MM.1S (cell line): Measurements from ENCODE around the gene ERC2.

Source experiments
- EZH2 ChIP-seq: fragments of 300-600 bp; sonication (generic); optimal IDR thresholded peaks from 2 replicates; pipeline ENCODE3; 2017; ENCODE audit warnings: low read depth, mild to moderate bottlenecking, antibody characterized with exemption, low read length, mixed read lengths
- TF ChIP-seq, protein P1 (sequence below): fragments of 300-600 bp; sonication (generic); IDR thresholded peaks from 2 replicates; pipeline ENCODE4 v1.5.1; 2016; ENCODE audit warnings: antibody characterized with exemption, low read length, mixed read lengths

GRCh38 chr3:56339244-56339643 lies 129.0 kb downstream of the ERC2 start:
- no peak for TF ChIP-seq EZH2
- TF ChIP-seq, protein P1, sequence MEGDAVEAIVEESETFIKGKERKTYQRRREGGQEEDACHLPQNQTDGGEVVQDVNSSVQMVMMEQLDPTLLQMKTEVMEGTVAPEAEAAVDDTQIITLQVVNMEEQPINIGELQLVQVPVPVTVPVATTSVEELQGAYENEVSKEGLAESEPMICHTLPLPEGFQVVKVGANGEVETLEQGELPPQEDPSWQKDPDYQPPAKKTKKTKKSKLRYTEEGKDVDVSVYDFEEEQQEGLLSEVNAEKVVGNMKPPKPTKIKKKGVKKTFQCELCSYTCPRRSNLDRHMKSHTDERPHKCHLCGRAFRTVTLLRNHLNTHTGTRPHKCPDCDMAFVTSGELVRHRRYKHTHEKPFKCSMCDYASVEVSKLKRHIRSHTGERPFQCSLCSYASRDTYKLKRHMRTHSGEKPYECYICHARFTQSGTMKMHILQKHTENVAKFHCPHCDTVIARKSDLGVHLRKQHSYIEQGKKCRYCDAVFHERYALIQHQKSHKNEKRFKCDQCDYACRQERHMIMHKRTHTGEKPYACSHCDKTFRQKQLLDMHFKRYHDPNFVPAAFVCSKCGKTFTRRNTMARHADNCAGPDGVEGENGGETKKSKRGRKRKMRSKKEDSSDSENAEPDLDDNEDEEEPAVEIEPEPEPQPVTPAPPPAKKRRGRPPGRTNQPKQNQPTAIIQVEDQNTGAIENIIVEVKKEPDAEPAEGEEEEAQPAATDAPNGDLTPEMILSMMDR: no peak
